IPS-NIHi7 (cell line): ENCODE measurements around the gene MST1R.
A peak's percentile ranks its signal among the peaks of the same experiment; 100 is the strongest.
"Not testable (repeated sequence)": the region's sequence is repeated elsewhere in the genome, so short reads cannot be mapped to it uniquely, and the experiment has no call there.

Experiments used
- DNase-seq: peaks from one replicate; pipeline ENCODE4 v3.0.0; 2012; ENCODE audit warnings: mixed read lengths; ENCODE audit errors: extremely low spot score

The MST1R gene

DNA sequence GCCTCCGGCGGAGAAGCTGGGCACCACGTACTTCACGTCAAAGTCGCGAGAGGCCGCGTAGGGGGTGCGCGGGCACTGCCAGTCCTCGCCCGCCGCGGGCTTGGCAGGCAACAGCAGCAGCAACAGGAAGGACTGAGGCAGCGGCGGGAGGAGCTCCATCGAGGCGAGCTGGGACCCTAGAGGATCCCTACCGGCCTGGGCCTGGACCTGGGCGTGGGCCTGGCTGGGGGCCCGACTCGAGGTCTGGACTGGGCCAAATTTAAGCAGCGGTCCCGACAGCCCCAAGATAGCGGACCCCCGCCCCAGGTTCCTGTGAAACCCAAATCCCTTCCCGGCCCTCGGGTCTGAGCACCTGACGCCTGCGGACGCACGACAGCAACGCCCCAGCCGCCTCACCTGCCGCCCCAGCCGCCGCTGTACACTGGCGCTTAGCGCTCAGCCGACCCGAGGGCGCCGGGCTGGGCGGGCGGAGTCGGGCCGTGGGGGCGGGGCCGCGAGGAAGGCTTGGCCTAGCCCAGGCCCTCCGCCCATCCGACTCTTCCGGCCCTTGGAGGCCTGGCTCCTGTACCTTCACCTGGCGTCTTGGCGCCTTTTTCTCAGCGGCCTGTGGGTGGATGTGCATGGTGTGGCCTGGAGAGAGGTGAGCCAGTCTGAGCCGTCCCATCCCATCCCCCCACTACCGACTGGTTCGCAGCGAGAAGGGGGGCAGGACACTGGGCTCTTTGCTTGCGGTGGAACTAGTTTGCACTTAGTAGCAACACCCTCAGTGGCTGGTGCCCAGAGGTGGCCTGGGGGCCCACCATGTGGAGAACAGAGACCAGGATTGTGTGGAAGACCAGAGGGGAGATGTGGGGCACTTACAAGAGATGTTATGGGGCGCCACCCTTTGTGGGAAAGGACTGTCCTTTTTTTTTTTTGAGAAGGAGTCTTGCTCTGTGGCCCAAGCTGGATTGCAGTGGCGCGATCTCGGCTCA lies at the start of gene MST1R:
MST1R (minus strand) TSS at position 423 of the 974 bp plus-strand sequence; CDS start at position 159, 264 bp downstream.
- peak; percentile 95 for DNase-seq

DNA sequence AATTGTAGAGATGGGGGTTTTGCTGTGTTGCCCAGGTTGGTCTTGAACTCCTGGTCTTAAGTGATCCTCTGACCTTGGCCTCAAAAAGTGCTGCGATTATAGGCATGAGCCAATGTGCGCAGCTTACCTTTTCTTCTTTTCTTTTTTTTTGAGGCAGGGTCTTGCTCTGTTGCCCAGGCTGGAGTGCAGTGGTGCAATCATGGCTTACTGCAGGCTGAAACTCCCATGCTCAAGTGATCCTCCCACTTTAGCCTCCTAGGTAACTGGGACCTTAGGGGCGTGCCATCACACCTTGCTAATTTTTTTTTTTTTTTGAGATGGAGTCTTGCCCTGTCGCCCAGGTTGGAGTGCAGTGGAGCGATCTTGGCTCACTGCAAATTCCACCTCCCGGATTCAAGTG lies 49.3 kb upstream of the MST1R start:
- DNase-seq, result no peak

DNA sequence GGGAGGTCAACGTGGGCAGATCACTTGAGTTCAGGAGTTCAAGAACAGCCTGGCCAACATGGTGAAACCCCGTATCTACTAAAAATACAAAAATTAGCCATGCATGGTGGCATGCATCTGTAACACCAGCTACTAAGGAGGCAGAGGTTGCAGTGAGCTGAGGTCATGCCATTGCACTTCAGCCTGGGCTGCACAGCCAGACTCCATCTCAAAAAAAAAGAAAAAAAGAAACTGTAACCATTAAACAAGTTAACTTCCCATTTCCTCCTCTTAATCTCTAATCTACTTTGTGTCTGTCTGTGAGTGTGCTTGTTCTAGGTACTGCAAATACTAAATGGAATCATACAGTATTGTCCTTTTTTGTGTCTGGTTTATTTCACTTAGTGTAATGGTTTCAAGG lies 39.0 kb upstream of the MST1R start:
- DNase-seq, result no peak

DNA sequence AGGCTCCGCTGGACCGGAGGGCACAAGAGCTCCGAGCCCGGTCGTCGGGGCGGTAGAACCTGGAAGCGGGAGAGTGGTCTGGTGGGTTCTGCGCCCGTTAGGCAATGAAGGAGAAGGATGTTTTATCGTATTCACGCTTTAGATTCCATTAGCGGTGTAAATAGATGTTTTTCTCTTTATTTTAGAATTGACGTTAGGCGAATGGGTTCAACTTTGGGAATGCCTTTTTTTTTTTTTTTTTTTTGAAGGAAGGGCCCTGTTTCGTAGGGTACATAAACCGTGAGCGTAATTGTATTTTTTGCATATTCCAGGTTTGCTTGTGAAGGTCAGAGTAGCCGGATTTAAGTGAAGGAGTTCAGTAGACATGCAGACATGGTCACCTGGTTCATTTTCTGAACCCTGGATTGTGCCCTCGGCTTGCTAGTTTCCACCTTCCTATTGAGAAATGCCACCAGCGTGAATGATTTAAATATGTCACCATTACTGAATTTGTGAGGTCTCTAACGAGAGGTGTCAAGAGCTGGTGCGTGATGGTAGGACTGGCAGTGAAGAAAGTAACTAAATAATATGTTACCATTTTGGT lies 37.1 kb upstream of the MST1R start:
- DNase-seq, result no peak

DNA sequence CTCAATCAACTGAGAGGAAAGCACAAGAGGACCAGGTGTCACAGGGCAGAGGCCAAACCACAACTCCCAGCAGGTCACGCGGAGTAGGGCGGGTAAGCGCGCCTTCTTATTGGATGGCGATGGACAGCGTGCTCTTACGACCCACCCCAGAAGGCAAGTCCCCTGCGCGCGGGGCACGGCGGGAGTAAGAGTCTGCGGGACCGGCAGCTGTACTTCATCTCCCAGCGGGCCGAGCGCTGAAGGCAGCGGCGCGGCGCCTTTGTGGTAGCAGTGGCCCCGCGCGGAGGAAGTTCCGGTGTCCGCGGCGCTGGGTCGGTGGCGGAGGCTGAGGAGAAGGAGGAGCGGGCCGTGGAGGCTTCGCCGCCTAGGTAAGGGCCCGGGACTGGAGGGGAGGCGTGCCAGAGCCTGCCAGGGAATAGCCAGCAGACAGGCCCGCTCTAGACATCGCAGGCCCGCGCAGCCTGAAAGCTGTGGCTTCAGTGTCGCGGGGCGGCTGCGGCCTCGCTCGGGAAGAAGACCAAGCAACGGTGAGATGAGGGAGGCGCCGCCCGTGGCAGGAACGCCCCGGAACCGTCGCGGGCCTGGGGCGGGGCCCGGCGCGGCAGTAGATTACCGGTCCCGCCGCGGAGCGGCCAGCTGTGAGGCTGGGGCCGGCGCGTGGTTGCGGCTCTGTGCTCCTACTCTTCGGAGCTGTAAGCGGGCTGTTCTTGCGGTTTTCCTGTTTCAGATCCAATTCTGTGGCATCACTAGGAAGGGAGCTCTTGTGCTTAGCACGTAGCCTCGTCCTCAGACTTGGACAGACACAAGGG lies 36.4 kb upstream of the MST1R start, which contains the start of gene RBM6:
RBM6 (plus strand) TSS at position 293 of the 809 bp plus-strand sequence. CDS start 22,492 bp downstream, outside the sequence.
- peak; percentile 99 for DNase-seq

DNA sequence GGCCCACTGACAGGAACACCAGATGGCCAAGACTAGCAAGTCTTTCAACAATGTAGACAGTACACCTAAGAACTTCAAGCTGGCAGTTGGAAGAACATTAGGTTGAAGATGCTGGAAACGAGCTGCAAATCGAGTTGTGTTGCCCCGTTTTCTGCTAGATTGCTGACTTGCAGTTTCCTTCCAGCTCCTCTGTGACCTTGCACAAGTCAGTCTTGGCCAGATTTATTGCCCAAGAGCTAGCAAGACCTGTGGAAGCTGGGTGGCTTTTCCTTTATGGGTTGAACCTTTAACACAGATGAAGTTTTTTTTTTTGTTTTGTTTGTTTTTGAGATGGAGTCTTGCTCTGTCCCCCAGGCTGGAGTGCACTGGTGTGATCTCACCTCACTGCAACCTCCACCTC lies 33.4 kb upstream of the MST1R start:
- no peak for DNase-seq

DNA sequence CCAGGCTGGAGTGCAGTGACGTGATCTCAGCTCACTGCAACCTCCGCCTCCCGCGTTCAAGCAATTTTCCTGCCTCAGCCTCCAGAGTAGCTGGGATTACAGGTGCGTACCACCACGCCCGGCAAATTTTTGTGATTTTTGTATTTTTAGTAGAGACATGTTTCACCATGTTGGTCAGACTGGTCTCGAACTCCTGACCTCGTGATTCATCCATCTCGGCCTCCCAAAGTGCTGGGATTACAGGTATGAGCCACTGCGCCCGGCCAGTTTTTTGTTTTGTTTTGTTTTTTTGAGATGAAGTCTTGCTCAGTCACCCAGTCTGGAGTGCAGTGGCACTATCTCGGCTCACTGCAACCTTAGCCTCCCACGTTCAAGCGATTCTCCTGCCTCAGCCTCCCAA lies 28.6 kb upstream of the MST1R start:
- DNase-seq, result not testable (repeated sequence)

DNA sequence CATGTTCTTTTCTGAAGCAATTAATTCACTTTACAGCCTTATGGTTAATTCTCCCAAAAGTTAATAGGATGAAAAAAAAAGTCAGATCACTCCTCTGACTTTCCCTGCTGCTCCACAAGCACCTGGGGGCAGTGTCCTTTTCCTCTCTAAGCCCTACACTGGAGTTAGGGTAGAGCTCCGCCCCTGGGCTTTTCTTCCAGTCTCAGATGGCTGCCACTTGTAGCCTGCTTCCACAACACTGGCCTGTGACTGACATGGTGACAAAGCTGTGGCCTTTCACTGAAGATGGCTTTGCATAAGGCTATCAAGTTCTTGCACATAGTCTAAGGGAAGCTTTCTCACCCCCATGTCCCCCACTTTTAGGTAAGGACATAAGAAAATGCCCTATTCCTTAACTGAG lies 27.2 kb upstream of the MST1R start:
- DNase-seq, result peak; percentile 80

DNA sequence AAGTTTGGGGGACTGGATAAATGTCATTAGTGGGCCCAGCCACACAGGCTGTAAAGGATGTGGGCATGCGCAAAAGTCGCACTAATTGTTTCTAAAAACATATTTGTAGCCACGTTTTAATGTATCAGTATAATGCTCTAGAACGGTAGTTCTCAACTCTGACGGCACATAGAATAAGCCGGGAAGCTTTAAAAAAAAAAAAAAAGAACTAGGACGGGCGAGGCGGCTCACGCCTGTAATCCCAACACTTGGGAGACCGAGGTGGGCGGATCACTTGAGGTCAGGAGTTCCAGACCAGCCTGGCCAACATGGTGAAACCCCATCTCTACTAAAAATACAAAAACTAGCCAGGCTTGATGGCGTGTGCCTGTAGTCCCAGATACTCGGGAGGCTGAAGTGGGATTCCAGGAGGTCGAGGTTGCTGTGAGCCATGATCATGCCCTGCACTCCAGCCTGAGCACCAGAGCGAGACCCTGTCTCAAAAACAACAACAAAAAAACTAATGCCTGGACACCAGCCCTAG lies 26.6 kb upstream of the MST1R start:
- DNase-seq, result no peak

DNA sequence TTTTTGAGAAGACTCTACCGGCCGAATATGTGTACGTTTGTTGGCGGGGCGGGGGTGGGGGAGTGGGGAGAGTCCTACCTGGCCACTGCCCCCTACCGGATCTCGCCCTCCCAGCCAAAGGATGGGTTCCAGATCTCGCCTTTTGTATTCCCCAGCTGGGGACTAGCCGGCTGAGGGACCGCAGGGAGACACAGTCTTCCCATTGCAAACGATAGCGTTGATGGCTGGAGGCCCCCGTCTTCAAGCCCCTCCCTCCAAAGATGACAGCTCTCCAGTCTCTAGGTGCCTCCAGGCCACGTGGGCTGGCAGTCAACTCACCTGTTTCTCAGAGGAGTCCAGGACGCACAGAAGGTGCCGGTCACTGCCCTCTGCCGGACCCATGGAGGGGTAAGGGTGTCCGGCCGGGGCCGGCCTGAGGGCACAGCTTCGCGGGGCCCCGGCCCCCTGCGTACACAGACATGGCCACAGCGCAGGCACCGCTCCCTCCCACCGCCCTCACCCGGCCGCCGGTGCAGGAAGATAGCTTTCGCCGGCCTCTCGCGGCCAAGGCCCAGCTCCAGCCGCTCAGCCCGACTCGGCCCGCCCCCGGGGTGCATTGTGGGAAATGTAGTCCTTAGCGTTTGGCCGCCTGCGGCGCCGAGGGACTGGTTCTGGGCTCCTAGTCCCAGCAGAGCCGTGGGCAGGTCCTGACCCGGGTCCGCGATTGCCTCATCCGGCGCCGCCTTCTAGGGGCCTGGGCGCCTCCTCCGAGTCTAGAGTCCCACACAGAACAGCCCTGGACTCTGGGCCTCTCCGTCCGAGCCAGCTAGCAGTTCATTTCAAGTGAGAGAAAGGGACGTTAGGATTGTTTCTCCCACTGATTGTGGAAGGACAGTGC lies 25.9 kb upstream of the MST1R start, which contains the start of gene MON1A:
MON1A (minus strand) TSS at position 521 of the 877 bp plus-strand sequence. CDS start 16,465 bp downstream, outside the sequence.
- peak; percentile 90 for DNase-seq

DNA sequence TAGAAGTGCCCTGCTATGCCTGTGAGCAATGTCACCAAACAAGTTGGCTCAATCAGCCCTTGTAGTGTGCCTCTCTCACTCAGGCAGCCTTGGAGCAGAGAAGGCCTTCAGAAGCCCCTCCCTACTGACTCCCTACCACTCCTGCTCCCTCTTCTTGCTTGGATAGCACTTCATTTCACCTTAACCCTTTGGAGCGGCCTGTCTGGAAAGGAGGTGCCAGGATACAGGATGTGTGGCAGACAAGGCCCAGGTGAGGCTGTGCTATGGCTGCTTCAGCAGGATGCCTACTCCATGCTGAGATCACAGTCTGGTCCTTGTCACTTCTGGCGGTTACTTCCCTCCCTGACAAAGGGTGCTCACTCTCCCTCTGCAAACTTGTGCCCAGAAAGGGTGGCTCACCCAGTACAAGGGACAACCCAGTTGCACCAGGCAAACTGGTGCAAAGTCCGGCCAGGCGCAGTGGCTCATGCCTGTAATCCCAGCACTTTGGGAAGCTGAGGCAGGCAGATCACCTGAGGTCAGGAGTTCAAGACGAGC lies 24.9 kb upstream of the MST1R start:
- DNase-seq, result no peak

DNA sequence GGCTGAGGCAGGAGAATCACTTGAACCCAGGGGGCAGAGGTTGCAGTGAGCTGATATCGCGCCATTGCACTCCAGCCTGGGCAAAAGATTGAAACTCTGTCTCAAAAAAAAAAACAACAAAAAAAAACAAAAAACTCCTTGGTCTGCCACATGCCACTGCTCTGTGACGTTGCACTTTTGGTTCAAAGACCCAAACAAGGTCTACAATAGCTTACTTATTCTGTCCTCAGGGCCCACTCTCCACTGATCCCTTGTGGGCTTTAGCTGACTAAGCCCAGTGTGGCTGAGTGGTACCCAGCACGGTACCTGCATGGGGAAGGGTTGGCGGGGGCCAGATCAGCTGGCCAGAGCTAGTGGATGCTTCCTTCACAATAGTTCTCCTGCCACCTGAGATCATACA lies 24.1 kb upstream of the MST1R start:
- no peak for DNase-seq

DNA sequence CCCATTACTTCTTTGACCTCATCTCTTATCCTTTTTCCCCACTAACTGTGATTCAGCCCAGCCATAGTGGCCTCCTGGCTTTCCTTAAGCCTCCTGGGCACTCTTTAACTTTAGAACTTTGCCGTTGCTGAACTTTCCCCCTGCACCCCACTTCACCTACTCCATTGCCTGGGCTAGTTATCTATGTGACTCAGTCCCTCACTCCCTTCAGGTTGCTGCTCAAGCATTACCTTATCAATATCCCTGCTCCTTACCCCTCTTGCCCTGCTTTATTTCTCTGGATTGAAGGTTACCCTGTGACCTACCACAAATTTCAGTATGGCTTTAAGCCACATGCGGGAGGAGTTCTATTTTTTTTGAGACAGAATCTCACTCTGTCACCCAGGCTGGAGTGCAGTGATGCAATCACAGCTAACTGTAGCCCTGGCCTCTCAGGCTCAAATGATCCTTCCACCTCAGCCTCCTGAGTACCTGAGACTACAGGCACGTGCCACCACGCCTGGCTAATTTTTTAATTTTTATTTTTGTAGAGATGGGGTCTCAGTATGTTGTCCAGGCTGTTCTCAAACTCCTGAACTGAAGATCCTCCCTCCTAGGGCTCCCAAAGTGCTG lies 22.6 kb upstream of the MST1R start:
- no peak for DNase-seq

DNA sequence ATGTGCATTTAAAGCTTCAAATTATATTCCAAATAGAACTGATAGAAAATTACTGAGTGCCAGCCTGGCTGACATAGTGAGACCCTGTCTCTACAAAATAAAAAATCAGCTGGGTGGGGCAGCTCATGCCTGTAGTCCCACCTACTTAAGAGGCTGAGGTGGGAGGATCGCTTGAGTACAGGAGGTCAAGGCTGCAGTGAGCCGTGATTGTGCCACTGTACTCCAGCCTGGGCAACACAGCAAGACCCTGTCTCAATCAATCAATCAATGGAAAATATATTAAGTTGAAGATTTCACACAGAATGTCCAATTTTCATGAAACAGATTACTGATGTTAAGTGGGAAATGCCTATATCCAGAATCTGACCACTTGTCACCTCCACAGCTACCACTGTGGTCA lies 21.8 kb upstream of the MST1R start:
- no peak for DNase-seq

DNA sequence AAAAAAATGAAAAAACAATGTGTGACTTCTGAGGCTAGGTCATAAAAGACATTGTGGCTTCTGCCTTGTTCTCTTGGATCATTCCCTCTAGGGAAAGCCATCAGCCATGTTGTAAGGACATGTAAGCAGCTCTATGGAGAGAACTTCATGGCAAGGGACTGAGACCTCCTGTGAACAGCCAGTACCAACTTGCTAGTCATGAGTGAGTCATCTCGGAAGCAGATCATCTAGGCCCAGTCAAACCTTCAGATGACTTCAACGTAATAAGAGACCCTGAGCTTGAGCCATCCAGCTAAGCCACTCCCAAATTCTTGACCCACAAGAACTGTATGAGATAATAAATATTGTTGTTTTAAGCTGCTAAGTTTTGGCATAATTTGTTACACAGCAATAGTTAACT lies 21.0 kb upstream of the MST1R start:
- no peak for DNase-seq

DNA sequence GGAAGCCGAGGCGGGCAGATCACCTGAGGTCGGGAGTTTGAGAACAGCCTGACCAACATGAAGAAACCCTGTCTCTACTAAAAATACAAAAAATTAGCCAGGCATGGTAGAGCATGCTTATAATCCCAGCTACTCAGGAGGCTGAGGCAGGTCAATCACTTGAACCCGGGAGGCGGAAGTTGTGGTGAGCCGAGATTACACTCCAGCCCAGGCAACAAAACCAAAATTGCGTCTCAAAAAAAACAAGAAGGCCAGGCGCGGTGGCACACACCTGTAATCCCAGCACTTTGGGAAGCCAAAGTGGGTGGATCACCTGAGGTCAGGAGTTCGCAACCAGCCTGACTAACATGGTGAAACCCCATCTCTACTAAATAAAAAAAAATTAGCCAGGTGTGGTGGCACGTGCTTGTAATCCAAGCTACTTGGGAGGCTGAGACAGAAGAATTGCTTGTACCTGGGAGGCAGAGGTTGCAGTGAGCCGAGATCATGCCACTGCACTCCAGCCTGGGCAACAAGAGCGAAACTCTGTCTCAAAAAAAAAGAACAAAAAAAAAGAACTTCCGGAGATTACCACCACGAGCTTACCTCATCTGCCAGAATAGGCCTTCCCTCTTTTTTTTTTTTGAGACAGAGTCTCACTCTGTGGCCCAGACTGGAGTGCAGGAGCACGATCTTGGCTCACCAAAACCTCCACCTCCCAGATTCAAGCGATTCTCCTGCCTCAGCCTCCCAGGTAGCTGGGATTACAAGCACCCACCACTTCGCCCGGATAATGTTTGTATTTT lies 14.3 kb upstream of the MST1R start:
- not testable (repeated sequence) for DNase-seq

DNA sequence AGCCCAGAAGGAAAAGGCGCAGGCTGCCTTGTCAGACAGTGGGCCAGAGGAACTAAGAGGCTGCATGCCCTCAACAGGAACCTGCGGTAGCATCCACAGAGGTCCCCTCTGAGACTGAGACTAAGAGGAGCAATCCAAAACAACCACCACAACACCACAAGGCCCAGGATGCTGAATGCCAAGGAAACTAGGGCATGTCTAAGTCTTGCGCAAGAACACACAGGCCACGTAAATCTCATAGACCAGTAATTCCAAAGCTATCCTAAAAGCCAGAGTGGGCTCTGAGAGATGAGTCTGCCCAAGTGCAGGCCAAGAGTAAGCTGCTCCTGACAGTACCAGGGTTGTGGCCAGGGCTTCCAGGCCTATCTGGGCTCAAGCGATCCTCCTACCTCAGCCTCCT lies 13.0 kb upstream of the MST1R start:
- DNase-seq, result no peak

DNA sequence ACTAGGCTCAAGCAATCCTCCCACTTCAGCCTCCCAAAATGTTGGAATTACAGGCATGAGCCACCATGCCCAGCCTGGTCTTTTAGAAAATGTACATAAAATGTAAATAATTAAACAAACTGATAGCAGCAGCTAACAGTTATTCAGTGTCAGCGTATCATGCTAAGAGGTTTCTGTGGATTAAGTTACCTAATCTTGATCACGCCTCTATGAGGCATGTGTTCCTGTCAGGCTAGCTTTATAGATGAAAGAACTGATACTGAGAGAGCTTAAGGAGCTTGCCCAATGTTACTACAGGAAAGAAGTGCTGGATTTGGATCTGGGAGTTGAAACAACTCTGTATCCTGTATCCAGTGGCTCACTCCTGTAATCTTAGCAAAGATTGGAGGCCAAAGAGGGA lies 11.2 kb upstream of the MST1R start:
- no peak for DNase-seq

DNA sequence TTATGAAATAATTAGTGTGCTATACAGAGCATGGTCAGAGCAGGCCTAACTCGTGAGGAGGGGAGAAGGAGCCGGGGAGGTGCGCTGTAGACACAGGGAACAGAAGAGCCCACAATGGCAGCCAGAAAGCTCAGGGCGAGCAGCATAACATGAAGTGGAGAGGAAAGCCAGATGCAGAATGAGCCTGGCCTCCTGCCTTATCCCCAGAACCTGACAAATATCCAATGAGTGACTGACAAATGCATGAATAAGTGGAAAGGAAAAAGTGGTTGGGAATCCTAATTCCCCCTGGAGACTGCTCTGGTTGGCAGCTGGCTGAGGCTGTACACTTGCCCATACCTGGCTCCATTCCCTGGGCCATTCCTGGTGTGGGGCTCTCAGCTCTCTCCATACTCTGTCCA lies 9.2 kb upstream of the MST1R start:
- DNase-seq, result no peak
